Transverse colon (tissue), 4 donors: ENCODE measurements around the gene SERBP1.

ENCODE experiments used
- CTCF ChIP-seq, 5 experiments: fragments of 200-600 bp in 3 of 5; fragments of 450-650 bp in 2 of 5; sonication (generic) in 3 of 5; IDR thresholded peaks; 1 replicate in 2 of 5; 2 replicates in 3 of 5; pipeline ENCODE4 v1.5.1; 2016 to 2017; ENCODE audit warnings: antibody characterized with exemption in 5 of 5, inconsistent platforms in 3 of 5, mild to moderate bottlenecking in 2 of 5, moderate library complexity in 1 of 5
- POLR2A ChIP-seq: fragments of 450-650 bp; IDR thresholded peaks from one replicate; pipeline ENCODE4 v1.6.1; 2016; ENCODE audit warnings: antibody characterized with exemption, mild to moderate bottlenecking, moderate library complexity
- POLR2AphosphoS5 ChIP-seq, 3 donors: sonication (generic); formaldehyde crosslinking; IDR thresholded peaks; one replicate each; pipeline ENCODE4 v1.6.1; 2016; ENCODE audit warnings: antibody characterized with exemption in 3 of 3

- TF ChIP-seq POLR2A (no peak), CTCF (IDR thresholded peaks at IDR 0.05) (no peak), POLR2AphosphoS5 (IDR thresholded peaks at IDR 0.05) (no peak)
Observed at GRCh38 chr1:67393737-67394136, 36.5 kb downstream of the SERBP1 start.
